Karpas-422 (cell line): Measurements from ENCODE around the gene SAGE1. TPM values are rescaled to one million over a fixed set of nuclear protein-coding genes. Genes with fewer than 3 reads are reported as not detected.
A peak's percentile ranks its signal among the peaks of the same experiment; 100 is the strongest.
"Not testable (repeated sequence)": the region's sequence is repeated elsewhere in the genome, so short reads cannot be mapped to it uniquely, and the experiment has no call there.

Source experiments
- DNase-seq: peaks from one replicate; pipeline ENCODE4 v3.0.0-alpha.2; 2015
- H2AFZ ChIP-seq: fragments of 200-600 bp; sonication (generic); 2 replicates; pipeline ENCODE4 v1.6.1; 2014; ENCODE audit warnings: antibody characterized with exemption, low read length, mixed read lengths
- H3K27ac ChIP-seq: fragments of 200-600 bp; sonication (generic); 2 replicates; pipeline ENCODE4 v1.5.1; 2014; ENCODE audit warnings: mild to moderate bottlenecking, low read length, moderate library complexity
- H3K27me3 ChIP-seq: fragments of 200-600 bp; sonication (generic); 2 replicates; pipeline ENCODE4 v1.6.1; 2014; ENCODE audit warnings: low read length, mixed read lengths
- H3K36me3 ChIP-seq: fragments of 200-600 bp; sonication (generic); 2 replicates; pipeline ENCODE4 v1.6.1; 2014; ENCODE audit warnings: low read length, mixed read lengths; ENCODE audit not compliant: insufficient read depth
- H3K4me1 ChIP-seq: fragments of 200-600 bp; sonication (generic); 2 replicates; pipeline ENCODE4 v1.6.1; 2014; ENCODE audit warnings: mild to moderate bottlenecking, low read length, mixed read lengths
- H3K4me2 ChIP-seq: fragments of 200-600 bp; sonication (generic); 2 replicates; pipeline ENCODE4 v1.6.1; 2014; ENCODE audit warnings: low read length, low read depth, mild to moderate bottlenecking; ENCODE audit not compliant: poor library complexity, severe bottlenecking
- H3K4me3 ChIP-seq: fragments of 200-600 bp; sonication (generic); 2 replicates; pipeline ENCODE4 v1.5.1; 2014; ENCODE audit warnings: mild to moderate bottlenecking, antibody characterized with exemption, low read length, mixed read lengths
- H3K79me2 ChIP-seq: fragments of 200-600 bp; sonication (generic); 2 replicates; pipeline ENCODE4 v1.6.1; 2014; ENCODE audit warnings: mild to moderate bottlenecking, low read length, mixed read lengths
- H3K9ac ChIP-seq: fragments of 200-600 bp; sonication (generic); 2 replicates; pipeline ENCODE4 v1.6.0; 2014; ENCODE audit warnings: low read length
- H3K9me2 ChIP-seq: fragments of 200-600 bp; sonication (generic), shearing (Covaris generic); replicated peaks from 2 replicates; pipeline ENCODE4 v1.6.0; 2014; ENCODE audit warnings: mild to moderate bottlenecking, low read length, moderate library complexity; ENCODE audit not compliant: insufficient read depth
- H3K9me3 ChIP-seq: fragments of 300-700, 200-600 bp; sonication (generic); 2 replicates; pipeline ENCODE4 v1.6.1; 2014; ENCODE audit warnings: low read length, mixed read lengths
- H4K20me1 ChIP-seq: fragments of 200-600 bp; sonication (generic); 2 replicates; pipeline ENCODE4 v1.6.1; 2014; ENCODE audit warnings: mild to moderate bottlenecking, antibody characterized with exemption, low read length, low read depth; ENCODE audit not compliant: insufficient read depth
- total RNA-seq: library from RNA; depleted of rRNA; stranded (reverse); fragments of >200 nt; shearing (Covaris generic); gene quantifications from 2 replicates; pipeline ENCODE4 v1.2.3, GENCODE V29; 2014; ENCODE audit warnings: low replicate concordance

Gene SAGE1
- total RNA-seq, 1 experiment from 2014 or later, result not detected

- H3K9me2 ChIP-seq, result no peaks in the 10 kb centered on the region
- no peaks in the 10 kb centered on the region for H3K9me3 ChIP-seq
- H3K4me1 ChIP-seq, result no peaks in the 10 kb centered on the region
- no peak overlapping the region for H3K9ac ChIP-seq
- no peak overlapping the region for H2AFZ ChIP-seq
- H3K79me2 ChIP-seq, result no peaks in the 10 kb centered on the region
- H3K27ac ChIP-seq, result no peak overlapping the region
- no peaks in the 10 kb centered on the region for H3K27me3 ChIP-seq
- H3K36me3 ChIP-seq, result no peaks in the 10 kb centered on the region
- no peaks in the 10 kb centered on the region for H4K20me1 ChIP-seq
- H3K4me3 ChIP-seq, result no peak overlapping the region
- DNase-seq, result no peak
- H3K4me2 ChIP-seq, result no peak overlapping the region
These were observed 16.7 kb downstream of the SAGE1 start for GRCh38 chrX:135910251-135910650.

- Histone ChIP-seq H3K4me2 (no peak overlapping the region), H2AFZ (no peak overlapping the region), H3K36me3 (no peaks in the 10 kb centered on the region), H3K9ac (no peak overlapping the region), H3K4me3 (no peak overlapping the region), H4K20me1 (no peaks in the 10 kb centered on the region), H3K27me3 (no peaks in the 10 kb centered on the region), H3K79me2 (no peaks in the 10 kb centered on the region), H3K27ac (no peak overlapping the region), H3K9me2 (no peaks in the 10 kb centered on the region), H3K9me3 (no peaks in the 10 kb centered on the region), H3K4me1 (no peaks in the 10 kb centered on the region)
- DNase-seq, result no peak
These were observed 20.9 kb downstream of the SAGE1 start for GRCh38 chrX:135914404-135914803.

GRCh38 chrX:135920516-135920915 is 27.0 kb downstream of the SAGE1 start:
- H3K4me1 ChIP-seq, H2AFZ ChIP-seq, H3K36me3 ChIP-seq, DNase-seq, H3K9me2 ChIP-seq, H3K4me3 ChIP-seq, H3K27ac ChIP-seq, H3K9ac ChIP-seq, H4K20me1 ChIP-seq, H3K4me2 ChIP-seq, H3K9me3 ChIP-seq, H3K79me2 ChIP-seq, H3K27me3 ChIP-seq: not testable (repeated sequence)

GRCh38 chrX:135923353-135923752 is 29.8 kb downstream of the SAGE1 start:
- Histone ChIP-seq H3K9me2 (no peaks in the 10 kb centered on the region), H3K4me2 (no peak overlapping the region), H3K4me1 (no peaks in the 10 kb centered on the region), H3K9me3 (no peaks in the 10 kb centered on the region), H3K79me2 (no peaks in the 10 kb centered on the region), H3K27me3 (no peaks in the 10 kb centered on the region), H3K36me3 (no peaks in the 10 kb centered on the region), H3K9ac (no peak overlapping the region), H3K4me3 (no peak overlapping the region), H2AFZ (no peak overlapping the region), H4K20me1 (no peaks in the 10 kb centered on the region), H3K27ac (no peak overlapping the region)
- no peak for DNase-seq

- Histone ChIP-seq H3K4me2 (no peak overlapping the region), H3K4me1 (no peaks in the 10 kb centered on the region), H3K9me2 (no peaks in the 10 kb centered on the region), H3K9me3 (no peaks in the 10 kb centered on the region), H3K4me3 (no peak overlapping the region), H3K27me3 (no peaks in the 10 kb centered on the region), H4K20me1 (no peaks in the 10 kb centered on the region), H3K36me3 (no peaks in the 10 kb centered on the region), H2AFZ (no peak overlapping the region), H3K79me2 (no peaks in the 10 kb centered on the region), H3K27ac (no peak overlapping the region), H3K9ac (no peak overlapping the region)
- DNase-seq, result no peak
These were observed 34.4 kb downstream of the SAGE1 start for GRCh38 chrX:135927897-135928296.

- no peaks in the 10 kb centered on the region for H4K20me1 ChIP-seq
- H3K4me3 ChIP-seq, result no peak overlapping the region
- no peaks in the 10 kb centered on the region for H3K27me3 ChIP-seq
- H2AFZ ChIP-seq, result no peak overlapping the region
- no peaks in the 10 kb centered on the region for H3K9me3 ChIP-seq
- no peak overlapping the region for H3K9ac ChIP-seq
- DNase-seq, result peak; percentile 74
- H3K4me2 ChIP-seq, result no peak overlapping the region
- no peaks in the 10 kb centered on the region for H3K4me1 ChIP-seq
- no peaks in the 10 kb centered on the region for H3K9me2 ChIP-seq
- H3K79me2 ChIP-seq, result no peaks in the 10 kb centered on the region
- H3K27ac ChIP-seq, result no peak overlapping the region
- H3K36me3 ChIP-seq, result no peaks in the 10 kb centered on the region
These were observed 38.4 kb downstream of the SAGE1 start for GRCh38 chrX:135931644-135932487.

- H3K27me3 ChIP-seq, result no peaks in the 10 kb centered on the region
- H3K36me3 ChIP-seq, result no peaks in the 10 kb centered on the region
- no peak overlapping the region for H3K9ac ChIP-seq
- H2AFZ ChIP-seq, result no peak overlapping the region
- no peak overlapping the region for H3K4me2 ChIP-seq
- H3K9me3 ChIP-seq, result no peaks in the 10 kb centered on the region
- no peaks in the 10 kb centered on the region for H3K9me2 ChIP-seq
- H4K20me1 ChIP-seq, result no peaks in the 10 kb centered on the region
- no peak for DNase-seq
- no peak overlapping the region for H3K27ac ChIP-seq
- H3K4me1 ChIP-seq, result no peaks in the 10 kb centered on the region
- no peaks in the 10 kb centered on the region for H3K79me2 ChIP-seq
- no peak overlapping the region for H3K4me3 ChIP-seq
These were observed 51.0 kb downstream of the SAGE1 start for GRCh38 chrX:135944486-135944885.

- Histone ChIP-seq H3K9ac (no peak overlapping the region), H2AFZ (no peak overlapping the region), H4K20me1 (no peaks in the 10 kb centered on the region), H3K4me1 (no peaks in the 10 kb centered on the region), H3K27me3 (no peaks in the 10 kb centered on the region), H3K4me3 (no peak overlapping the region), H3K9me3 (no peaks in the 10 kb centered on the region), H3K79me2 (no peaks in the 10 kb centered on the region), H3K4me2 (no peak overlapping the region), H3K9me2 (no peaks in the 10 kb centered on the region), H3K27ac (no peak overlapping the region), H3K36me3 (no peaks in the 10 kb centered on the region)
- DNase-seq, result no peak
These were observed 57.8 kb downstream of the SAGE1 start for GRCh38 chrX:135951291-135951690.
